Measurements from ENCODE around the gene TMC8.

Gene TMC8

DNA sequence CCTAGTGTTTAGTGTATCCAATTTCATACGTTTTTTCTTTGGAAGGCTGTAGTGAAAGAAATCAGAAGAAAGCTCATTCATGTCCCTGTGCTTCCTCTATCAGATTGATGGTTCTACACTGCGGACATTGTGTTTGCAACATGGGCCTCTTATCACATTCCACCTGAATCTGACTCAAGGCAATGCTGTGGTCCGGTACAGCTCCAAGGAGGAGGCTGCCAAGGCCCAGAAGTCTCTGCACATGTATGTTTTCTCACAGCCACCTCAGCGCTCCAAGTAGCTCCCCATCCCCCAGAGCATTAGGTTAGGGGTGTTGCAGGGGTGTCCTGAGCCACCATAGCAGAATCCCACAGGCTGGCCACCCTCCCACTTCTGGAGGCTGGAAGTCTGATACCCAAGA, 27.3 kb upstream of the TMC8 start:
- Mint-ChIP-seq H3K36me3 (ENCODE audit: insufficient read depth) (peaks cover 47% of the 10 kb centered on the region), H3K4me1 (no peaks in the 10 kb centered on the region), H3K27me3 (no peaks in the 10 kb centered on the region), H3K27ac (ENCODE audit: low read depth) (no peak overlapping the region), H3K9me3 (no peaks in the 10 kb centered on the region), H3K4me3 (no peak overlapping the region)
- ATAC-seq (replicated peaks; ENCODE audit: extremely low read depth, poor library complexity, severe bottlenecking) (no peak), DNase-seq (ENCODE audit: low spot score in 2 of 2) (no peak)

DNA sequence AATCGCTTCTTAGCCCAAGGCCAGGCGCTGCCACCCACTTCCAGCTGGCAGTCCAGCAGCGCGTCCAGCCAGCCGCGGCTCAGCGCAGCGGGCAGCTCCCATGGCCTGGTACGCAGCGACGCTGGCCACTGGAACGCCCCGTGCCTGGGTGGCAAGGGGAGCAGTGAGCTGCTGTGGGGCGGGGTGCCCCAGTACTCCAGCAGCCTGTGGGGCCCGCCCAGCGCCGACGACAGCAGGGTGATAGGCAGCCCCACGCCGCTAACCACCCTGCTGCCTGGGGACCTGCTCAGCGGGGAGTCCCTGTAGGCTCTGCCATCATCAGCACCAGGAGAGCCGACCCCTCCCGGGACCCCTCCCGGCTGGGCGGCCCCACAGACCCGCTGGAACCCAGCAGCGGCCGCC, 26.0 kb upstream of the TMC8 start:
- no peak overlapping the region for H3K27ac Mint-ChIP-seq (ENCODE audit: low read depth)
- no peak for DNase-seq (ENCODE audit: low spot score in 2 of 2)
- H3K9me3 Mint-ChIP-seq: no peaks in the 10 kb centered on the region
- peaks cover 5% of the 10 kb centered on the region for H3K4me1 Mint-ChIP-seq
- H3K36me3 Mint-ChIP-seq (ENCODE audit: insufficient read depth): peaks cover 46% of the 10 kb centered on the region
- no peaks in the 10 kb centered on the region for H3K27me3 Mint-ChIP-seq
- ATAC-seq (replicated peaks; ENCODE audit: extremely low read depth, poor library complexity, severe bottlenecking): no peak
- no peak overlapping the region for H3K4me3 Mint-ChIP-seq

- H3K9me3 Mint-ChIP-seq: no peaks in the 10 kb centered on the region
These were observed 25.5 kb upstream of the TMC8 start for GRCh38 chr17:78105101-78105500.

GRCh38 chr17:78105551-78105950, 25.0 kb upstream of the TMC8 start:
- ATAC-seq (replicated peaks; ENCODE audit: extremely low read depth, poor library complexity, severe bottlenecking) (no peak), DNase-seq (ENCODE audit: low spot score in 2 of 2) (no peak)
- no peak overlapping the region for H3K4me3 Mint-ChIP-seq
- no peaks in the 10 kb centered on the region for H3K9me3 Mint-ChIP-seq
- no peak overlapping the region for H3K27ac Mint-ChIP-seq (ENCODE audit: low read depth)
- peaks cover 52% of the 10 kb centered on the region for H3K36me3 Mint-ChIP-seq (ENCODE audit: insufficient read depth)
- no peaks in the 10 kb centered on the region for H3K27me3 Mint-ChIP-seq
- peaks cover 7% of the 10 kb centered on the region for H3K4me1 Mint-ChIP-seq

More at GRCh38 chr17:78105101-78105500, 25.5 kb upstream of the TMC8 start:
- H3K27me3 Mint-ChIP-seq: no peaks in the 10 kb centered on the region
- ATAC-seq (replicated peaks; ENCODE audit: extremely low read depth, poor library complexity, severe bottlenecking): no peak
- peaks cover 5% of the 10 kb centered on the region for H3K4me1 Mint-ChIP-seq
- no peak for DNase-seq (ENCODE audit: low spot score in 2 of 2)
- H3K4me3 Mint-ChIP-seq: no peak overlapping the region
- peaks cover 49% of the 10 kb centered on the region for H3K36me3 Mint-ChIP-seq (ENCODE audit: insufficient read depth)
- no peak overlapping the region for H3K27ac Mint-ChIP-seq (ENCODE audit: low read depth)

GRCh38 chr17:78106211-78106610, 24.4 kb upstream of the TMC8 start:
- Mint-ChIP-seq H3K4me3 (no peak overlapping the region), H3K36me3 (ENCODE audit: insufficient read depth) (peaks cover 54% of the 10 kb centered on the region), H3K9me3 (no peaks in the 10 kb centered on the region), H3K27ac (ENCODE audit: low read depth) (no peak overlapping the region), H3K27me3 (no peaks in the 10 kb centered on the region), H3K4me1 (peaks cover 13% of the 10 kb centered on the region)
- DNase-seq (ENCODE audit: low spot score in 2 of 2) (no peak), ATAC-seq (replicated peaks; ENCODE audit: extremely low read depth, poor library complexity, severe bottlenecking) (no peak)

- Mint-ChIP-seq H3K4me1 (peaks cover 16% of the 10 kb centered on the region), H3K27me3 (no peaks in the 10 kb centered on the region), H3K36me3 (ENCODE audit: insufficient read depth) (peaks cover 51% of the 10 kb centered on the region), H3K9me3 (no peaks in the 10 kb centered on the region), H3K4me3 (no peak overlapping the region), H3K27ac (ENCODE audit: low read depth) (no peak overlapping the region)
- DNase-seq (ENCODE audit: low spot score in 2 of 2) (no peak), ATAC-seq (replicated peaks; ENCODE audit: extremely low read depth, poor library complexity, severe bottlenecking) (no peak)
These were observed 23.1 kb upstream of the TMC8 start for GRCh38 chr17:78107457-78107856.

DNA sequence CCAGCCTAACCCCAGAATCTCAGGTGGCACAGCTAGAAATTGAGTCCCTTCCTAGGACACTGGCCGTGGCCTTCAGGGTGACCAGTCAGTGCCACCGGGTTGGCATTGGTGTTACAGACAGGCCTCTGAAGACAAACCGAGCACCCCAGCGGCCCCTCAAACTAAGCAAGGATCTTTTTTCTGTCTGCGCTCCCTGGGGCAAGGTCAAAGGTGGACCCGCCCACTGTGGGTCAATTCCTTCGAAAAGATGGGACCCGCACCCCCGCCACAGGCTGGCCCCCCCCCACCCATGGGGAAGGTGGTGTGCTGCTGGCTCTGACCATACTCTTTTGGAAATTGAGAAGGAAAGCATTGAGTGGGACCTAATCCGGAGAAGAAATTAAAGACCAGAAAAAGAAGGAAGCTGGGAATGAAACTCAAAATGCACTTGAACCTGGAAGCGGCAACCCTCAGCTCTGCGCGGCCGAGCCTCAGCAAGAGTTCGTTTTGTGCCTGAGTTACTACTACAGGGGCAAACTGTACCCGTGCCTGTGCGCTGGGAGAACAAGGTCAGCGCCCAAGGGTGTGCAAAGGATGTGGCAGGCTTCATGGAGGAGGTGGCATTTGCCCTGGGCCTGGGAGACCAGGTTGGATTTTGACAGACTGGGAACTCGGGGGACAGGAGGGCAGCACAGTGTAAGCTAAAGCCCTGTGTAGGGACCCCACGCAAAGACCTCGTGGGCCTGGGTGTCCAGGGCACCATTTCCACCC, 22.4 kb upstream of the TMC8 start:
- no peaks in the 10 kb centered on the region for H3K9me3 Mint-ChIP-seq
- no peak overlapping the region for H3K27ac Mint-ChIP-seq (ENCODE audit: low read depth)
- H3K27me3 Mint-ChIP-seq: no peaks in the 10 kb centered on the region
- no peak for DNase-seq (ENCODE audit: low spot score in 2 of 2)
- peaks cover 23% of the 10 kb centered on the region for H3K4me1 Mint-ChIP-seq
- H3K36me3 Mint-ChIP-seq (ENCODE audit: insufficient read depth): peaks cover 58% of the 10 kb centered on the region
- ATAC-seq (replicated peaks; ENCODE audit: extremely low read depth, poor library complexity, severe bottlenecking): no peak
- H3K4me3 Mint-ChIP-seq: no peak overlapping the region

- Mint-ChIP-seq H3K27me3 (no peaks in the 10 kb centered on the region), H3K9me3 (no peaks in the 10 kb centered on the region), H3K4me3 (no peak overlapping the region), H3K36me3 (ENCODE audit: insufficient read depth) (peaks cover 62% of the 10 kb centered on the region), H3K4me1 (peaks cover 30% of the 10 kb centered on the region), H3K27ac (ENCODE audit: low read depth) (peak overlapping the region; percentile 73)
- ATAC-seq (replicated peaks; ENCODE audit: extremely low read depth, poor library complexity, severe bottlenecking) (no peak), DNase-seq (ENCODE audit: low spot score in 2 of 2) (no peak)
These were observed 21.7 kb upstream of the TMC8 start for GRCh38 chr17:78108726-78109488.

DNA sequence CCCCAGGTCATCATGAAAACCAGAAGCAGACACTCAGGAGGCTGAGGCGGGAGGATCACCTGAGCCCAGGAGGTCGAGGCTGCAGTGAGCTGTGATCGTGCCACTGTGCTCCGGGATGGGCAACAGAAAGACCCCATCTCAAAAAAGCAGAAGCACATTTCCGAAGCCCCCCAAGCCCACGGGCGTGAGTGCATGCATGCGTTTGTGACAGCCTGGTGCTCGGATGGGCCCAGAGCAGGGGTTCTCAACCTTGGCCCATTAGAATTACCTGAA, 21.1 kb upstream of the TMC8 start:
- H3K4me3 Mint-ChIP-seq: no peak overlapping the region
- H3K4me1 Mint-ChIP-seq: peaks cover 36% of the 10 kb centered on the region
- ATAC-seq (replicated peaks; ENCODE audit: extremely low read depth, poor library complexity, severe bottlenecking) (no peak), DNase-seq (ENCODE audit: low spot score in 2 of 2) (no peak)
- H3K27me3 Mint-ChIP-seq: no peaks in the 10 kb centered on the region
- H3K27ac Mint-ChIP-seq (ENCODE audit: low read depth): peak overlapping the region; percentile 73
- peaks cover 66% of the 10 kb centered on the region for H3K36me3 Mint-ChIP-seq (ENCODE audit: insufficient read depth)
- H3K9me3 Mint-ChIP-seq: no peaks in the 10 kb centered on the region

DNA sequence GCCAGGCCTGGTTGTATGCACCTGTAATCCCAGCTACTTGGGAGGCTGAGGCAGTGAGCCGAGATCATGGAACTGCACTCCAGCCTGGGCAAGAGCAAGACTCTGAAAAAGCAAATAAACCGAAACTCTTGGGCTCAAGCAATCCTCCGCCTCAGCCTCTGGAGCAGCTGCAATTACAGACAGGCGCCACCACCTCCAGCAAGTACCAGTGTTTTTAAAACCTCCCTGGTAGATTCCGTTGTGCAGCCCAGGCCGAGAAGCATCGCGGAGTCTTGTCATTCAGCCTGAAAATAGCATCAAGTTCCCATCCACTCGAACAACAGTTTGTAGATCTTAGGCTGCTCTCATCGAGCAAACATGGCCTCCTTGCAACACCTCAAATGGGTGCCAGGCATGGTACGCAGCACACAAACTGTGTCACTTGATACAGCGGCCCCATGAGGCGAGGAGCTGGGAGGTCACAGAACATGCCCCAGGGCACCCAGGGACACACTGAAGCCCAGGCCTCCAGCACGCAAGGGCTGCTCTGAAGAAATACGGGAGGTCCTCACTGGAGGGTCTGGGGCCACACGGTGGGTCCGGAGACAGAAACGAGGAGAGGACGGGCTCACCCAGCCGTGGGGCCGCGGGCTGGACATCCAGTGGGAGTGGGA, 20.1 kb upstream of the TMC8 start:
- H3K9me3 Mint-ChIP-seq: no peaks in the 10 kb centered on the region

GRCh38 chr17:78111016-78111726, 19.4 kb upstream of the TMC8 start:
- Mint-ChIP-seq H3K36me3 (ENCODE audit: insufficient read depth) (peaks cover 71% of the 10 kb centered on the region), H3K9me3 (no peaks in the 10 kb centered on the region), H3K27ac (ENCODE audit: low read depth) (peak overlapping the region; percentile 32), H3K4me3 (peak overlapping the region; percentile 31), H3K4me1 (peaks cover 42% of the 10 kb centered on the region), H3K27me3 (no peaks in the 10 kb centered on the region)
- ATAC-seq (replicated peaks; ENCODE audit: extremely low read depth, poor library complexity, severe bottlenecking): no peak
- DNase-seq (ENCODE audit: low spot score in 2 of 2): no peak

More for the DNA sequence above, 20.1 kb upstream of the TMC8 start:
- peaks cover 42% of the 10 kb centered on the region for H3K4me1 Mint-ChIP-seq
- H3K36me3 Mint-ChIP-seq (ENCODE audit: insufficient read depth): peaks cover 71% of the 10 kb centered on the region
- ATAC-seq (replicated peaks; ENCODE audit: extremely low read depth, poor library complexity, severe bottlenecking) (no peak), DNase-seq (ENCODE audit: low spot score in 2 of 2) (no peak)
- H3K27me3 Mint-ChIP-seq: no peaks in the 10 kb centered on the region
- peak overlapping the region; percentile 32 for H3K27ac Mint-ChIP-seq (ENCODE audit: low read depth)
- H3K4me3 Mint-ChIP-seq: peak overlapping the region; percentile 31

GRCh38 chr17:78111727-78112517, 18.6 kb upstream of the TMC8 start:
- Mint-ChIP-seq H3K27ac (ENCODE audit: low read depth) (peak overlapping the region; percentile 90), H3K4me1 (peaks cover 44% of the 10 kb centered on the region), H3K4me3 (peak overlapping the region; percentile 31), H3K36me3 (ENCODE audit: insufficient read depth) (peaks cover 73% of the 10 kb centered on the region), H3K9me3 (no peaks in the 10 kb centered on the region), H3K27me3 (no peaks in the 10 kb centered on the region)
- ATAC-seq (replicated peaks; ENCODE audit: extremely low read depth, poor library complexity, severe bottlenecking) (no peak), DNase-seq (ENCODE audit: low spot score in 2 of 2) (no peak)

All from central memory CD8-positive, alpha-beta T cell (primary cell).